ENCODE data around the gene TBC1D22A. TPM values are rescaled to one million over a fixed set of nuclear protein-coding genes. Genes with fewer than 3 reads are reported as not detected.
A peak's percentile ranks its signal among the peaks of the same experiment; 100 is the strongest.

The TBC1D22A gene
- total RNA-seq, 4 donors from 2014 or later: 42.6 to 70.4 (median 55.1) TPM

GRCh38 chr22:47190957-47191670, 428.7 kb downstream of the TBC1D22A start:
- peaks cover 0 to 7% (median 0%) of the 10 kb centered on the region in 4 donors for H3K4me1 ChIP-seq
- DNase-seq: peak in 1 of 3 donors; percentile 28

DNA sequence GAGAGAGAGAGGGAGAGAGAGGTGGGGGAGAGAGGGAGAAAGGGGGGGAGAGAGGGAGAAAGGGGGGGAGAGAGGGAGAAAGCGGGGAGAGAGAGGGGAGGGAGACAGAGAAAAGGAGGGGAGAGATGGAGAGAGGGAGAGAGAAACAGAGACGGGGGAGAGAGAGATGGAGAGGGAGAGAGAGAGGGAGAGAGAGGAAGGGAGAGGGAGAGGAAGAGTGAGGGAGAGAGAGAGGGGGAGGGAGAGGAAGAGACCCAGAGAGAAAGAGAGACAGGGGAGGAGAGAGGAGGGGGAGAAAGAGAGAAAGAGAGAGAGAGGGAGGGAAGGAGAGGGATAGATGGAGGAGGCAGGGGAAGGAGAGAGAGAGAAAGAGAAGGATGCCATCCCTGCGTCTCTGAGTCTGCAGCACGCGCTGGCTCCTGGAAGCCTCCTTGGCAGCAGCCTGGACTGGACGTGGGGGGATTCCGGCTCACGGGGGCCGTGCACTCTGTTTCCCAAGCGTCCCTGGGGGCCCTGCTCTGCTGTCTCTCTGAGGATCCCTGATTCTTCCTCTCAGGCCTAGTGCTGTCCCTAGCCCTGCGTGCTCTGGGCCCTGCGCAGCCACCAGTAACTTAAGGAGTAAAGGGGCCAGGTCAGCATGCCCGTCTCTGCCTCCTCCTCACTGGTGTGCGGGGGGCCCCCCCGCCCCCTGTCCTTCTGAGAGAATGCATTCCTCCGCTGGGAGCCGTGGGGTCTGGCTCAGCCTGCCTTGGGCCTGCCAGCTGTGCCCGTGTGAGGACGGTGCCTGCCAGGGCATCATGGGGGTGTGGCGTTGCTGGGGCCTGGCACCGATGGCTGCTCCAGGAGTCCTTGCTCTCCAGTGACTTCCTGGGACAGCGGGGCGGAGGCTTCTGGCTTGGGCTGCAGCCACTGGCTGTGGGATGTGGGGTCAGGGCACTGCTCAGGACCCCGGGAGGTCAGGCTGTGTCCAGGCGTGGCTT, 429.5 kb downstream of the TBC1D22A start:
- no peak overlapping the region for H3K27ac ChIP-seq
- H3K4me3 ChIP-seq: no peak overlapping the region
- peaks cover 0 to 7% (median 0%) of the 10 kb centered on the region in 4 donors for H3K4me1 ChIP-seq
- peak in 2 of 3 donors; percentile 50 to 57 for DNase-seq
- no peak for TF ChIP-seq POLR2A (IDR thresholded peaks at IDR 0.05)
- TF ChIP-seq, protein P1, sequence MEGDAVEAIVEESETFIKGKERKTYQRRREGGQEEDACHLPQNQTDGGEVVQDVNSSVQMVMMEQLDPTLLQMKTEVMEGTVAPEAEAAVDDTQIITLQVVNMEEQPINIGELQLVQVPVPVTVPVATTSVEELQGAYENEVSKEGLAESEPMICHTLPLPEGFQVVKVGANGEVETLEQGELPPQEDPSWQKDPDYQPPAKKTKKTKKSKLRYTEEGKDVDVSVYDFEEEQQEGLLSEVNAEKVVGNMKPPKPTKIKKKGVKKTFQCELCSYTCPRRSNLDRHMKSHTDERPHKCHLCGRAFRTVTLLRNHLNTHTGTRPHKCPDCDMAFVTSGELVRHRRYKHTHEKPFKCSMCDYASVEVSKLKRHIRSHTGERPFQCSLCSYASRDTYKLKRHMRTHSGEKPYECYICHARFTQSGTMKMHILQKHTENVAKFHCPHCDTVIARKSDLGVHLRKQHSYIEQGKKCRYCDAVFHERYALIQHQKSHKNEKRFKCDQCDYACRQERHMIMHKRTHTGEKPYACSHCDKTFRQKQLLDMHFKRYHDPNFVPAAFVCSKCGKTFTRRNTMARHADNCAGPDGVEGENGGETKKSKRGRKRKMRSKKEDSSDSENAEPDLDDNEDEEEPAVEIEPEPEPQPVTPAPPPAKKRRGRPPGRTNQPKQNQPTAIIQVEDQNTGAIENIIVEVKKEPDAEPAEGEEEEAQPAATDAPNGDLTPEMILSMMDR (IDR thresholded peaks at IDR 0.05): no peak
- H3K9me3 ChIP-seq: no peaks in the 10 kb centered on the region
- no peaks in the 10 kb centered on the region for H3K27me3 ChIP-seq
- H3K36me3 ChIP-seq: no peaks in the 10 kb centered on the region

More at GRCh38 chr22:47190957-47191670, 428.7 kb downstream of the TBC1D22A start:
- Histone ChIP-seq H3K4me3 (no peak overlapping the region), H3K27ac (no peak overlapping the region), H3K36me3 (no peaks in the 10 kb centered on the region), H3K27me3 (no peaks in the 10 kb centered on the region), H3K9me3 (no peaks in the 10 kb centered on the region)
- TF ChIP-seq, protein P1 (IDR thresholded peaks at IDR 0.05): no peak
- no peak for TF ChIP-seq POLR2A (IDR thresholded peaks at IDR 0.05)

DNA sequence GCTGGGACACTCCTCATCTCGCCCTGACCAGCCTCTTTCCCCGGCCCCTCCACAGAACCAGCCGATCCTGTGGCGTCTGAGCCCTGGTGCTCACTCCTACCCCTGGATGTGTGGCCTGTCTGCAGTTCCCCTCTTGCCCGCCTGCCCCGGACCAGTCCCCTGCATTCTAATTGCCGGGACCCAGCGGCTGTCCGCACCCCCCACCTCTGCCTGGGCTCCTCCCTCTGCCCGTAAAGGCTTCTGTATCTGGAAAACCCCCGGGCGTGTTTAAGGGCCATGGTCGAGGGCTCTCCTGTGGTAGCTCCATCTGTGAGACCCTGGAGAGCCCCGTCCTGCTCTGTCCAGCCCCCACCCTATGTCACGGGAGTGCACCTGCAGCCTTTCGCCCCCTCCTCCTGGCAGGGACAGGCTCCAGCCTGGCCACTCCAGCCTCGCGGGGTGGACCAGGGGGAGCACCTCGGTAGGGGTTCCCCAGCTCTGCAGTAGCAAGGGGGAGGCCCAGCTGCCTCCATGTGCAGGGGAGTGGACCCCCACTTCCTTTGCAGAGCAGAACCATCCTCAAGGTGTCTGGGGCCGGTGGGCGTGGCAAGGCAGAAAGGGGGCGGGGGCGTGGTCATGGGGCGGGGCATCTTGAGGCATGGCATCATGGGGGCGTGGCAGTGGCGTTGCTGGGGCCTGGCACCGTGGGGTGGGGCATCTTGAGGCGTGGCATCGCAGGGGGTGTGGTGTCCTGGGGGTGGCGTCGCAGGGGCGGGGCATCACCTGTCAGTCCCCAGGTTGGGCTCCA, 430.4 kb downstream of the TBC1D22A start:
- Histone ChIP-seq H3K27ac (no peak overlapping the region), H3K27me3 (no peaks in the 10 kb centered on the region), H3K4me1 (peaks cover 0 to 7% (median 0%) of the 10 kb centered on the region in 4 donors), H3K36me3 (no peaks in the 10 kb centered on the region), H3K4me3 (no peak overlapping the region), H3K9me3 (no peaks in the 10 kb centered on the region)
- TF ChIP-seq POLR2A (IDR thresholded peaks at IDR 0.05): no peak
- TF ChIP-seq, protein P1 (IDR thresholded peaks at IDR 0.05): no peak
- peak in 2 of 3 donors; percentile 75 to 84 for DNase-seq

DNA sequence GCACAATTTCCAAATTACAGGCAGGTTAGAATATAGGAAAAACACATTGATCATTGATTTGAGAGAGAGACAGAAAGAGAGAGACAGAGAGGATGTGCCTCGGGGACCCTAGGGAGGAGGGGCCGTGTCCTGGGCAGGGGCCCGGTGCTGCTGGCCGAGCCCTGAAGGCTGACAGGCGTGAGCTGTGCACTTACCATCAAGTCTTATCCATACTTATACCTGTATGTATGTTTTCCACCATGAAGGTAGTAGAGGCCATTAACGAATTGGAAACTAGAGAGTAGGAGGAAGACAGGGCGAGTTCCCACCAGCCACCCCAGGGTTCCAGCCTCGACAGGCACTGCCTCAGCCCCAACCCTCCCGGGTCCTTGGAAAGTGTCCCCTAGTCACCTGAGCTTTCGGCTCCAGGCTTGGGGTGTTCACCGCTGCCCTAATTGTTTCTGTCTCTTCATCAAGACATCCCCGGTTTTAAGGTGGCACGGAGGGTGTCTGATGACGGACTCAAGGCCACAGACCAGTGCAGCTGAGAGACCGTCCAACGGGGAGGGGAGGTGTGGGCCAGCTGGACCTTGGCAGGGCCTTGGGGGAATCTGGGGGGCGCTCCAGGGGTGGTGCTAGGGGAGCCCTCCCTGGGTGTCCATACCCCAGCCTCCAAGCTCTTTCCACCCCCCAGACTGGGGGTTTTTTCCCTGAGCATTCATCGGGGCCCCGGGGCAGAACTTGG, 431.3 kb downstream of the TBC1D22A start:
- DNase-seq: peak in 1 of 3 donors; percentile 14
- H3K9me3 ChIP-seq: no peaks in the 10 kb centered on the region
- TF ChIP-seq, protein P1 (IDR thresholded peaks at IDR 0.05): no peak
- TF ChIP-seq POLR2A (IDR thresholded peaks at IDR 0.05): no peak
- peaks cover 0 to 7% (median 0%) of the 10 kb centered on the region in 4 donors for H3K4me1 ChIP-seq
- H3K27ac ChIP-seq: no peak overlapping the region
- no peak overlapping the region for H3K4me3 ChIP-seq
- H3K27me3 ChIP-seq: no peaks in the 10 kb centered on the region
- no peaks in the 10 kb centered on the region for H3K36me3 ChIP-seq

Measured in Peyer's patch (tissue), 4 donors.